Astrocyte of the spinal cord (primary cell): Measurements from ENCODE around the gene AIFM3.

Experiments
- DNase-seq: peaks from one replicate; pipeline ENCODE4 v3.0.0; 2011; ENCODE audit warnings: low read depth, low spot score
- H3K4me3 ChIP-seq: 2 replicates; pipeline ENCODE4 v1.5.1; 2011; ENCODE audit warnings: low read depth, mild to moderate bottlenecking, low read length, moderate library complexity
- in situ Hi-C: cut with HindIII; loops from 2 replicates; pipeline ENCODE4 v1.10.0; 2017; ENCODE audit warnings: low sequenced_read_pairs
- TF ChIP-seq, protein P1 (sequence below): IDR thresholded peaks from 2 replicates; pipeline ENCODE4 v1.5.1; 2012; ENCODE audit warnings: low read depth, mild to moderate bottlenecking, low read length, inconsistent platforms

Gene AIFM3

DNA sequence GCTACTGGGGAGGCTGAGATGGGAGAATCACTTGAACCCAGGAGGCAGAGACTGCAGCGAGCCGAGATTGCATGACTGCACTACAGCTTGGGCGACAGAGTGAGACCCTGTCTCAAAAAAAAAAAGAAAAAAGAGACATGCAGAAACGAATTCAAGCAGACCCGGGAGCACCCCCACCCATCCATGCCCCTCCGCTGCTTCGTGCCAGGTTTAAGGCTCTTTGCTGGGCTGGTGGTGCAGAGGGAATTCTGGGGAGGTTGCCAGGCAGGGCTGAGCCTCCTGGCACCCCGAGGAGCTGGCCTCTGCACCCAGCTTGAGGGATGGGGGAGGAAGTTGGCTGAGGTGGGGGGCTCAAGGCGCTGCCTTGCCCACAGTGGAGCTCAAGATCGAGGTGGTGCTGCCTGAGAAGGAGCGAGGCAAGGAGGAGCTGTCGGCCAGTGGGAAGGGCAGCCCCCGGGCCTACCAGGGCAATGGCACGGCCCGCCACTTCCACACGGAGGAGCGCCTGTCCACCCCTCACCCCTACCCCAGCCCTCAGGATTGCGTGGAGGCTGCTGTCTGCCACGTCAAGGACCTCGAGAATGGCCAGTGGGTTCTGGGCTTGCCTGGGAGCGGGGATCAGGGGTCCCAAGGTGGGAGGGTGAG, 6.0 kb downstream of the AIFM3 start:
- DNase-seq: no peak
- in situ Hi-C loops: no loop called here
- TF ChIP-seq, protein P1, sequence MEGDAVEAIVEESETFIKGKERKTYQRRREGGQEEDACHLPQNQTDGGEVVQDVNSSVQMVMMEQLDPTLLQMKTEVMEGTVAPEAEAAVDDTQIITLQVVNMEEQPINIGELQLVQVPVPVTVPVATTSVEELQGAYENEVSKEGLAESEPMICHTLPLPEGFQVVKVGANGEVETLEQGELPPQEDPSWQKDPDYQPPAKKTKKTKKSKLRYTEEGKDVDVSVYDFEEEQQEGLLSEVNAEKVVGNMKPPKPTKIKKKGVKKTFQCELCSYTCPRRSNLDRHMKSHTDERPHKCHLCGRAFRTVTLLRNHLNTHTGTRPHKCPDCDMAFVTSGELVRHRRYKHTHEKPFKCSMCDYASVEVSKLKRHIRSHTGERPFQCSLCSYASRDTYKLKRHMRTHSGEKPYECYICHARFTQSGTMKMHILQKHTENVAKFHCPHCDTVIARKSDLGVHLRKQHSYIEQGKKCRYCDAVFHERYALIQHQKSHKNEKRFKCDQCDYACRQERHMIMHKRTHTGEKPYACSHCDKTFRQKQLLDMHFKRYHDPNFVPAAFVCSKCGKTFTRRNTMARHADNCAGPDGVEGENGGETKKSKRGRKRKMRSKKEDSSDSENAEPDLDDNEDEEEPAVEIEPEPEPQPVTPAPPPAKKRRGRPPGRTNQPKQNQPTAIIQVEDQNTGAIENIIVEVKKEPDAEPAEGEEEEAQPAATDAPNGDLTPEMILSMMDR: no peak
- H3K4me3 ChIP-seq: no peak overlapping the region

DNA sequence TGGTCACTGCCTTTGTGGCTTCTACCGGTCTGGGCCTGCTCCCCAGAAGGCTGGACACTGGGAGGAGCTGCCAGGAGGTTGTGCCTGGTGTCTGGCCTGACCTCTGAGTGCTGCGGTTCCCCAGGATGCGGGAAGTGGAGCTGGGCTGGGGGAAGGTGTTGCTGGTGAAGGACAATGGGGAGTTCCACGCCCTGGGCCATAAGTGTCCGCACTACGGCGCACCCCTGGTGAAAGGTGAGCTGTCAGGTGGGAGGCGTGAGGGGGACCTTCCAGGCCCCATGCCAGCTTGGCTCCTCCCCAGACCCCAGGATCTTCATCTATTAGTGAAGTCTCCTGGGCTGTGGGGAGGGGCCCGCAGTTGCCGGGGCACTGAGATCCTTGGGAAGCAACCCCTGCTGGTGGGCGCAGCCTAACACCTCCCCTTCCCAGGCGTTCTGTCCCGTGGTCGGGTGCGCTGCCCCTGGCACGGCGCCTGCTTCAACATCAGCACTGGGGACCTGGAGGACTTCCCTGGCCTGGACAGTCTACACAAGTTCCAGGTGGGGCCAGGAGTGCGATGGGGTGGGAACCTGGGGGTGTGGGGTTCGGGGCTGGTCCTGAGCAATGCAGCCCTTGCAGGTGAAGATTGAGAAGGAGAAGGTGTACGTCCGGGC, 6.7 kb downstream of the AIFM3 start:
- TF ChIP-seq, protein P1: no peak
- no peak overlapping the region for H3K4me3 ChIP-seq
- in situ Hi-C loops: no loop called here

DNA sequence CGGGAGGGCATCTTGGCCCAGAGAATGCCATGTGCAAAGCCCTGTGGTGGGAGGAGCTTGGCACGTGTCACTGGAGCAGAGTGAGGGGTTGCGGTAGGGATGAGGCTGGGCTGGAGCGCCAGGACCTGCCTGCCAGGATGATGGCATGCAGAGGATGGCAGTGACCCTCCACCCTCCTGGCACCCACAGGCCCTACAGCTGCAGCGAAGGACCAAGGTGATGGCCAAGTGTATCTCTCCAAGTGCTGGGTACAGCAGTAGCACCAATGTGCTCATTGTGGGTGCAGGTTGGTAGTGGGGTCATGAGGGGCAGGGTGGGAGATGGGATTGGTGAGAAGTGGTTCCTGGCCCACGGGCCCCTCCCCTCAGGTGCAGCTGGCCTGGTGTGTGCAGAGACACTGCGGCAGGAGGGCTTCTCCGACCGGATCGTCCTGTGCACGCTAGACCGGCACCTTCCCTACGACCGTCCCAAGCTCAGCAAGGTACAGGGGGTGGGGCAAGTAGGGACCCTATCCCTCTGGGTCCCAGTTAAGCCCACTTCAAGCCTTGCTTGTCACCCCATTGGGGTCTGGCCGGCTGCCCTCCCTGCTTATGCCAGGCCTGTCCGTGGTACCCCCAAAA, 7.4 kb downstream of the AIFM3 start:
- no peak overlapping the region for H3K4me3 ChIP-seq
- TF ChIP-seq, protein P1: no peak
- no peak for DNase-seq
- in situ Hi-C loops: no loop called here

More for the DNA sequence above, 6.7 kb downstream of the AIFM3 start:
- no peak for DNase-seq

DNA sequence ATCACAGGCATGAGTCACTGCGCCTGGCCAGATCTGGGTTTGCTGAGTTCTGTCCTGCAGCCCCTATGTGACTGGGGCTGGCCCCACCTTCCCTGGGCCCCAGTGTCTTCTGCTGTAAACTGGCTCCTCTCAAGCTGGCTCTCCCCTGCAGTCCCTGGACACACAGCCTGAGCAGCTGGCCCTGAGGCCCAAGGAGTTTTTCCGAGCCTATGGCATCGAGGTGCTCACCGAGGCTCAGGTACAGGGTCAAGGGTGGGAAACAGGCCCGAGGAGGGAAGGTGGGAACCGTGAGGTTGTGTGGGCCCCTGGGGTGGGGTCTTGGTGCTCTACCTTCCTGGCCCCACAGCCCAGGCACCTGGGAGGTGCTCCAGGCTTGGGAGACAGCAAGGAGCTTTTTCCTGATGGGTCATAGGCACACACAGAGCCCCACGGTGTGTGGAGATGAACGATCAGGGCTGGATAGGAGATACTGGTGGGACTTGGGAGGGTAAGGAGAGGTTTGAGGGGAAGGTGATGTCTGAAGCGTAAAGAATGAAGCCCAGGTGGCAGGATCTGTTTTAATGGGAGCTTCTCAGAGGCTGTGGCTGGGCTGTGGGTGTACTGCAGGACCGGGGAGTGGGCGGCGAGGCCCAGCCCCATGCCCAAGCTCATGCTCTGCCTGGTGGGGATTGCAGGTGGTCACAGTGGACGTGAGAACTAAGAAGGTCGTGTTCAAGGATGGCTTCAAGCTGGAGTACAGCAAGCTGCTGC, 8.7 kb downstream of the AIFM3 start:
- no peak overlapping the region for H3K4me3 ChIP-seq
- no peak for DNase-seq
- in situ Hi-C loops: no loop called here

DNA sequence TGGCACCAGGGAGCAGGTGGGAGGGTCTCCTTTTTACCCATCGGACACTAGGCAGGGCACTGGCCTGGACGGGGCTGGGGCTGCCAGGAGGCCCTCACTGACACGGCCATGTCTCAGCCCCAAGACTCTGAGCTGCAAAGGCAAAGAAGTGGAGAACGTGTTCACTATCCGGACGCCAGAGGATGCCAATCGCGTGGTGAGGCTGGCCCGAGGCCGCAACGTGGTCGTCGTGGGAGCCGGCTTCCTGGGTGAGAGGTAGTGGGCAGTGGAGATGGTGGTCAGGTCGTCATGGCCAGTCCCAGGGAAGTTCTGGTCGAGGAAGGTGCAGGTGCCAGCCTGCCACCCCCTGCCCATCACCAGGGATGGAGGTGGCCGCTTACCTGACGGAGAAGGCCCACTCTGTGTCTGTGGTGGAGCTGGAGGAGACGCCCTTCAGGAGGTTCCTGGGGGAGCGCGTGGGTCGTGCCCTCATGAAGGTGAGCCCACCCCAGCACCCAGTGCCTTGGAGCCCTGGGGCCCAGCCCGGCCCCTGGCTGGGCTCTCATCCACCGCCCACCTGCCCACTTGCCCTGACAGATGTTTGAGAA, 9.3 kb downstream of the AIFM3 start:
- no peak for DNase-seq
- H3K4me3 ChIP-seq: no peak overlapping the region
- in situ Hi-C loops: no loop called here
- TF ChIP-seq, protein P1: no peak

More for the DNA sequence above, 8.7 kb downstream of the AIFM3 start:
- TF ChIP-seq, protein P1: no peak

DNA sequence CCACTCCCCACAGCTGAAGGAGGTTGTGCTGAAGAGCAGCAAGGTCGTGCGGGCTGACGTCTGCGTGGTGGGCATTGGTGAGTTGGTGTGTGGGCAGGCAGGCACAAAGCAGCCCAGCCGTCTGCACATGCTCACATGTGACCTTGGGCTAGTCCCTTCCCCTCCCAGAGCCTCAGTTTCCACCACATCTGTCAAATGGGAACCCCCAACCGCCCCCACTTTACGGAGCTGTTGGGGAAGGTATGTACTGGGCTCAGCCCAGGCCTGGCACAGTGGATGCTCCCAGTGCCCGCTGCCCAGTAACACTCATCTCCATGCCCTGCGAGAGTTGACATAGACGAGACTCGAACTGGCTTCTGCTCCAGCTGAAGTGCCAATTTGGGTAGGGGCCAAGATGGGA, 10.0 kb downstream of the AIFM3 start:
- H3K4me3 ChIP-seq: no peak overlapping the region
- TF ChIP-seq, protein P1: no peak
- DNase-seq: no peak
- in situ Hi-C loops: no loop called here
